CD14-positive monocyte (primary cell): ENCODE data around the gene APBA3. TPM values are rescaled to one million over a fixed set of nuclear protein-coding genes. Genes with fewer than 3 reads are reported as not detected.

Source experiments
- DNase-seq, 3 donors: peaks; one replicate each; pipeline ENCODE4 v3.0.0-alpha.2; 2011 to 2022
- H2AFZ ChIP-seq: 2 replicates; pipeline ENCODE4 v1.6.0; 2012; ENCODE audit warnings: mild to moderate bottlenecking, low read depth, low read length, inconsistent platforms; ENCODE audit not compliant: insufficient read depth, poor library complexity, severe bottlenecking
- H3K27ac ChIP-seq, 2 donors: 1 replicate in 1 of 2; 2 replicates in 1 of 2; pipeline ENCODE4 v1.5.1; 2012 to 2013; ENCODE audit warnings: low read length in 2 of 2, control low read depth in 1 of 2, inconsistent platforms in 1 of 2, low read depth in 1 of 2, mild to moderate bottlenecking in 1 of 2
- H3K27me3 ChIP-seq, 2 donors: one replicate each; pipeline versions ENCODE4 v1.6.0 to v1.6.1; 2011 to 2013; ENCODE audit warnings: low read length in 2 of 2; ENCODE audit not compliant: control insufficient read depth in 2 of 2, insufficient read depth in 2 of 2
- H3K36me3 ChIP-seq, 2 donors: replicated peaks in 1 of 2; 1 replicate in 1 of 2; 2 replicates in 1 of 2; pipeline versions ENCODE4 v1.5.1 to v1.6.1; 2012 to 2013; ENCODE audit warnings: low read length in 2 of 2, control low read depth in 1 of 2, inconsistent platforms in 1 of 2, mild to moderate bottlenecking in 1 of 2; ENCODE audit not compliant: insufficient read depth in 2 of 2, control insufficient read depth in 1 of 2
- H3K4me1 ChIP-seq, 2 donors: 1 replicate in 1 of 2; 2 replicates in 1 of 2; pipeline versions ENCODE4 v1.5.1 to v1.6.1; 2012 to 2013; ENCODE audit warnings: low read length in 2 of 2, control low read depth in 1 of 2, inconsistent platforms in 1 of 2, mild to moderate bottlenecking in 1 of 2, moderate library complexity in 1 of 2; ENCODE audit not compliant: insufficient read depth in 2 of 2, control insufficient read depth in 1 of 2
- H3K4me2 ChIP-seq: replicated peaks from 2 replicates; pipeline ENCODE3; 2012; ENCODE audit warnings: low read length, moderate library complexity, mild to moderate bottlenecking; ENCODE audit not compliant: poor library complexity, severe bottlenecking; ENCODE audit errors: extremely low read depth
- H3K4me3 ChIP-seq, 3 experiments: fragments of 200-600 bp in 1 of 3; sonication (generic) in 1 of 3; replicated peaks in 1 of 3; 1 replicate in 2 of 3; 2 replicates in 1 of 3; pipeline ENCODE4 v1.5.1; 2011 to 2013; ENCODE audit warnings: low read length in 3 of 3, mild to moderate bottlenecking in 3 of 3, control low read depth in 2 of 3, low read depth in 2 of 3, inconsistent platforms in 1 of 3, moderate library complexity in 1 of 3
- H3K79me2 ChIP-seq: 2 replicates; pipeline ENCODE4 v1.6.0; 2012; ENCODE audit warnings: mild to moderate bottlenecking, control low read depth, inconsistent platforms, low read length, moderate library complexity; ENCODE audit not compliant: insufficient read depth
- H3K9ac ChIP-seq: 2 replicates; pipeline ENCODE4 v1.6.0; 2017; ENCODE audit warnings: low read length, mild to moderate bottlenecking; ENCODE audit not compliant: insufficient read depth, poor library complexity, severe bottlenecking
- H3K9me3 ChIP-seq, 2 donors: replicated peaks in 1 of 2; 1 replicate in 1 of 2; 2 replicates in 1 of 2; pipeline versions ENCODE4 v1.5.1 to v1.6.1; 2012 to 2013; ENCODE audit warnings: low read length in 2 of 2, control low read depth in 1 of 2; ENCODE audit not compliant: control insufficient read depth in 1 of 2, insufficient read depth in 1 of 2
- H4K20me1 ChIP-seq: 2 replicates; pipeline ENCODE4 v1.6.0; 2012; ENCODE audit warnings: mild to moderate bottlenecking, low read length, control low read depth, moderate library complexity; ENCODE audit not compliant: insufficient read depth
- H3K27ac Mint-ChIP-seq, 7 donors: one replicate each; pipeline ENCODE4 v1.8.0; 2020; ENCODE audit warnings: mild to moderate bottlenecking in 7 of 7, mixed read lengths in 7 of 7, moderate library complexity in 6 of 7, inconsistent platforms in 2 of 7
- H3K27me3 Mint-ChIP-seq, 3 donors: one replicate each; pipeline ENCODE4 v1.8.0; 2021 to 2022; ENCODE audit warnings: low read depth in 3 of 3, mild to moderate bottlenecking in 3 of 3, mixed read lengths in 3 of 3, moderate library complexity in 3 of 3, inconsistent platforms in 1 of 3
- H3K36me3 Mint-ChIP-seq, 2 donors: one replicate each; pipeline ENCODE4 v1.8.0; 2020; ENCODE audit warnings: mixed read lengths in 2 of 2, inconsistent platforms in 1 of 2, mild to moderate bottlenecking in 1 of 2
- H3K4me1 Mint-ChIP-seq: one replicate; pipeline ENCODE4 v1.8.0; 2020; ENCODE audit warnings: mild to moderate bottlenecking, mixed read lengths
- H3K4me3 Mint-ChIP-seq, 2 donors: one replicate each; pipeline ENCODE4 v1.8.0; 2020; ENCODE audit warnings: mild to moderate bottlenecking in 2 of 2, mixed read lengths in 2 of 2, moderate library complexity in 1 of 2
- H3K9me3 Mint-ChIP-seq, 7 donors: one replicate each; pipeline ENCODE4 v1.8.0; 2020 to 2022; ENCODE audit warnings: mixed read lengths in 7 of 7, mild to moderate bottlenecking in 6 of 7, moderate library complexity in 6 of 7, inconsistent platforms in 2 of 7
- WGBS: methylation state at CpG from one replicate; pipeline ENCODE4 v1.1.5; 2013; ENCODE audit warnings: missing lambda C conversion rate; ENCODE audit not compliant: insufficient coverage; 5-methylcytosine and 5-hydroxymethylcytosine counted together
- intact Hi-C, 2 donors: fragments of 100-400 bp; cut with micrococcal nuclease; formaldehyde crosslinking; loops; one replicate each; pipeline versions ENCODE4 v1.15.0 to v1.15.1; 2023
- polyA minus RNA-seq: library from RNA; depleted of rRNA, polyadenylated mRNA; stranded (reverse); fragments of >200 nt; gene quantifications from 2 replicates; pipeline ENCODE4 v1.2.3, GENCODE V29; 2012
- polyA plus RNA-seq, 3 donors: library from polyadenylated mRNA; depleted of rRNA in 1 of 3; unstranded in 2 of 3; stranded (reverse) in 1 of 3; fragments of 300-500 nt in 2 of 3; fragments of >200 nt in 1 of 3; fragmentation: Illumina TruSeq in 2 of 3; gene quantifications; 1 replicate in 2 of 3; 2 replicates in 1 of 3; pipeline ENCODE4 v1.2.3, GENCODE V29; 2012 to 2021
- total RNA-seq, 12 experiments: library from RNA in 1 of 12; stranded (reverse) in 1 of 12; fragments of 120-200 nt in 1 of 12; gene quantifications; one replicate each; pipeline ENCODE4 v1.2.4 and lab custom pipeline; 2013 to 2026; ENCODE audit warnings: mixed read lengths in 6 of 12, inconsistent platforms in 1 of 12
- TF ChIP-seq, protein P1 (sequence below): fragments of 200-600 bp; IDR thresholded peaks from one replicate; pipeline ENCODE4 v1.8.0; 2022; ENCODE audit warnings: antibody characterized with exemption, mild to moderate bottlenecking

The APBA3 gene, protein sequence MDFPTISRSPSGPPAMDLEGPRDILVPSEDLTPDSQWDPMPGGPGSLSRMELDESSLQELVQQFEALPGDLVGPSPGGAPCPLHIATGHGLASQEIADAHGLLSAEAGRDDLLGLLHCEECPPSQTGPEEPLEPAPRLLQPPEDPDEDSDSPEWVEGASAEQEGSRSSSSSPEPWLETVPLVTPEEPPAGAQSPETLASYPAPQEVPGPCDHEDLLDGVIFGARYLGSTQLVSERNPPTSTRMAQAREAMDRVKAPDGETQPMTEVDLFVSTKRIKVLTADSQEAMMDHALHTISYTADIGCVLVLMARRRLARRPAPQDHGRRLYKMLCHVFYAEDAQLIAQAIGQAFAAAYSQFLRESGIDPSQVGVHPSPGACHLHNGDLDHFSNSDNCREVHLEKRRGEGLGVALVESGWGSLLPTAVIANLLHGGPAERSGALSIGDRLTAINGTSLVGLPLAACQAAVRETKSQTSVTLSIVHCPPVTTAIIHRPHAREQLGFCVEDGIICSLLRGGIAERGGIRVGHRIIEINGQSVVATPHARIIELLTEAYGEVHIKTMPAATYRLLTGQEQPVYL
- total RNA-seq (2013), result 20.2 TPM
- polyA plus RNA-seq, result 10 to 100 TPM; 14.5 to 23.1 (median 16.1) TPM
- polyA minus RNA-seq, result 19.3 and 22.2 TPM in 2 replicates
- total RNA-seq (lab: John Stamatoyannopoulos, UW), result 4.6 to 14.2 (median 9.0) reads per million in 11 experiments

DNA sequence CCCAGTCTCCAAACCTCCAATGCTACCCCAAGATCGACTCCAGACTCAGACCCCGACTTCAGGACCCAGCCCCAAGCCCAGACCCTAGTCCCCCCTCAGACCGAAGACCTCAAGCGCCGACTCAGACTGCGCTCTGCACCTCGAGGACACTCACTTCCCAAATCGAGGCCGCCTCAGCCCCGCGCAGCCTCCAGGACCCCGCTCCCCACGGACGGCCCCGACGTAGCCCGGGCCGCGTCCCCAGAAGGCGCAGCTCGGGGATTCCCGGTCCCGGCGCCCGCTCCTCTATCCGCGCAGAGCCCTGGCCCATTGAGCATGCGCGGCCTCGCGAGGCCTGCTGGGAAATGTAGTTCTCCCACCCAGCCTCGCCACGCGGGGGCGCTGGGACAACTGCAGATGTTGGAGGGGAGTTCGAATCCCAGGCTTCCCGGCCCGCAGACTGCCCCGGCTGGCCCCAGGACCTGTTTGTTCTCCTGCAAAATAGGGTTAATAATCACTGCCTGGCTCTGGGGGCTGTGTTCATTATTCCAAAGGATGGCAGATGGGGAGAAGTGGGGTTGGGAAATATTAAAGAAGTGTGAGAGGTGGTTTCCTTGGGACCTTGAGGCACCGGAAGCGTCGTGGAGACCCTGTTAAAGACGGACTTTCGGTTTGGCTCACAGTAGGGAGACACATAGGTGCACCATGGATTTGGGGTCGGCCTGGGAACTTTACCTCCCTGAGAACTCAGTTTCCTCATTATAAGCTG, at the start of gene APBA3:
TSS of gene APBA3 (minus strand) at position 311 of the 748 bp plus-strand sequence. CDS start 1,428 bp downstream, outside the sequence.
- Histone ChIP-seq H3K4me1 (peaks cover 23 to 24% of the 10 kb centered on the region in 2 donors), H3K4me3 (peak within 1 kb of the TSS; percentile 52 to 95 (median 87)), H3K9me3 (no peaks in the 10 kb centered on the region), H2AFZ (peak within 1 kb of the TSS; percentile 91), H3K36me3 (peaks cover 14 to 24% of the 10 kb centered on the region in 2 donors), H3K4me2 (peak within 1 kb of the TSS; percentile 79), H3K9ac (peak within 1 kb of the TSS; percentile 94), H3K27ac (peak within 1 kb of the TSS; percentile 98 to 99), H4K20me1 (peaks cover under 1% of the 10 kb centered on the region), H3K27me3 (no peaks in the 10 kb centered on the region), H3K79me2 (peaks cover 12% of the 10 kb centered on the region)
- intact Hi-C loops, result loop anchor here in 1 of 2 donors (5.0 kb wide), 1 partner anchor 61 kb away; no protein-coding TSS in a partner anchor
- H3K36me3 Mint-ChIP-seq, result peaks cover 8 to 46% of the 10 kb centered on the region in 2 donors
- H3K27ac Mint-ChIP-seq, result peak within 1 kb of the TSS; percentile 99 to 100 (median 99)
- under 1% methylated on average over 35 of the region's 45 CpGs for WGBS
- peak; percentile 88 to 92 (median 88) for DNase-seq
- H3K4me1 Mint-ChIP-seq, result peaks cover 19% of the 10 kb centered on the region
- peak within 1 kb of the TSS; percentile 93 to 98 for H3K4me3 Mint-ChIP-seq
- H3K27me3 Mint-ChIP-seq, result peaks cover 0 to 3% (median 0%) of the 10 kb centered on the region in 3 donors
- TF ChIP-seq, protein P1, sequence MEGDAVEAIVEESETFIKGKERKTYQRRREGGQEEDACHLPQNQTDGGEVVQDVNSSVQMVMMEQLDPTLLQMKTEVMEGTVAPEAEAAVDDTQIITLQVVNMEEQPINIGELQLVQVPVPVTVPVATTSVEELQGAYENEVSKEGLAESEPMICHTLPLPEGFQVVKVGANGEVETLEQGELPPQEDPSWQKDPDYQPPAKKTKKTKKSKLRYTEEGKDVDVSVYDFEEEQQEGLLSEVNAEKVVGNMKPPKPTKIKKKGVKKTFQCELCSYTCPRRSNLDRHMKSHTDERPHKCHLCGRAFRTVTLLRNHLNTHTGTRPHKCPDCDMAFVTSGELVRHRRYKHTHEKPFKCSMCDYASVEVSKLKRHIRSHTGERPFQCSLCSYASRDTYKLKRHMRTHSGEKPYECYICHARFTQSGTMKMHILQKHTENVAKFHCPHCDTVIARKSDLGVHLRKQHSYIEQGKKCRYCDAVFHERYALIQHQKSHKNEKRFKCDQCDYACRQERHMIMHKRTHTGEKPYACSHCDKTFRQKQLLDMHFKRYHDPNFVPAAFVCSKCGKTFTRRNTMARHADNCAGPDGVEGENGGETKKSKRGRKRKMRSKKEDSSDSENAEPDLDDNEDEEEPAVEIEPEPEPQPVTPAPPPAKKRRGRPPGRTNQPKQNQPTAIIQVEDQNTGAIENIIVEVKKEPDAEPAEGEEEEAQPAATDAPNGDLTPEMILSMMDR, result peak; percentile 74
- no peaks in the 10 kb centered on the region for H3K9me3 Mint-ChIP-seq
